H7 (cell line): Measurements from ENCODE around the gene LLGL2. TPM values are rescaled to one million over a fixed set of nuclear protein-coding genes. Genes with fewer than 3 reads are reported as not detected.
A peak's percentile ranks its signal among the peaks of the same experiment; 100 is the strongest.
"Not testable (repeated sequence)": the region's sequence is repeated elsewhere in the genome, so short reads cannot be mapped to it uniquely, and the experiment has no call there.

Experiments used
- DNase-seq: peaks from one replicate; pipeline ENCODE4 v3.0.0; 2012
- H3K27me3 ChIP-seq: 2 replicates; pipeline ENCODE4 v1.6.0; 2011; ENCODE audit warnings: mild to moderate bottlenecking, low read length; ENCODE audit not compliant: control insufficient read depth, insufficient read depth
- H3K36me3 ChIP-seq: replicated peaks from 2 replicates; pipeline ENCODE4 v1.5.1; 2011; ENCODE audit warnings: low read length; ENCODE audit not compliant: control insufficient read depth, insufficient read depth
- H3K4me3 ChIP-seq: 2 replicates; pipeline ENCODE4 v1.5.1; 2011; ENCODE audit warnings: low read depth, mild to moderate bottlenecking, control low read depth, low read length, moderate library complexity; ENCODE audit not compliant: insufficient read depth
- total RNA-seq: library from RNA; depleted of rRNA; stranded (reverse); fragments of >200 nt; shearing (Covaris generic); gene quantifications from 2 replicates; pipeline ENCODE4 v1.2.3, GENCODE V29; 2014; rRNA removed

Gene LLGL2, protein sequence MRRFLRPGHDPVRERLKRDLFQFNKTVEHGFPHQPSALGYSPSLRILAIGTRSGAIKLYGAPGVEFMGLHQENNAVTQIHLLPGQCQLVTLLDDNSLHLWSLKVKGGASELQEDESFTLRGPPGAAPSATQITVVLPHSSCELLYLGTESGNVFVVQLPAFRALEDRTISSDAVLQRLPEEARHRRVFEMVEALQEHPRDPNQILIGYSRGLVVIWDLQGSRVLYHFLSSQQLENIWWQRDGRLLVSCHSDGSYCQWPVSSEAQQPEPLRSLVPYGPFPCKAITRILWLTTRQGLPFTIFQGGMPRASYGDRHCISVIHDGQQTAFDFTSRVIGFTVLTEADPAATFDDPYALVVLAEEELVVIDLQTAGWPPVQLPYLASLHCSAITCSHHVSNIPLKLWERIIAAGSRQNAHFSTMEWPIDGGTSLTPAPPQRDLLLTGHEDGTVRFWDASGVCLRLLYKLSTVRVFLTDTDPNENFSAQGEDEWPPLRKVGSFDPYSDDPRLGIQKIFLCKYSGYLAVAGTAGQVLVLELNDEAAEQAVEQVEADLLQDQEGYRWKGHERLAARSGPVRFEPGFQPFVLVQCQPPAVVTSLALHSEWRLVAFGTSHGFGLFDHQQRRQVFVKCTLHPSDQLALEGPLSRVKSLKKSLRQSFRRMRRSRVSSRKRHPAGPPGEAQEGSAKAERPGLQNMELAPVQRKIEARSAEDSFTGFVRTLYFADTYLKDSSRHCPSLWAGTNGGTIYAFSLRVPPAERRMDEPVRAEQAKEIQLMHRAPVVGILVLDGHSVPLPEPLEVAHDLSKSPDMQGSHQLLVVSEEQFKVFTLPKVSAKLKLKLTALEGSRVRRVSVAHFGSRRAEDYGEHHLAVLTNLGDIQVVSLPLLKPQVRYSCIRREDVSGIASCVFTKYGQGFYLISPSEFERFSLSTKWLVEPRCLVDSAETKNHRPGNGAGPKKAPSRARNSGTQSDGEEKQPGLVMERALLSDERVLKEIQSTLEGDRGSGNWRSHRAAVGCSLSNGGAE
- 41.5 and 49.2 TPM in 2 replicates for total RNA-seq

DNA sequence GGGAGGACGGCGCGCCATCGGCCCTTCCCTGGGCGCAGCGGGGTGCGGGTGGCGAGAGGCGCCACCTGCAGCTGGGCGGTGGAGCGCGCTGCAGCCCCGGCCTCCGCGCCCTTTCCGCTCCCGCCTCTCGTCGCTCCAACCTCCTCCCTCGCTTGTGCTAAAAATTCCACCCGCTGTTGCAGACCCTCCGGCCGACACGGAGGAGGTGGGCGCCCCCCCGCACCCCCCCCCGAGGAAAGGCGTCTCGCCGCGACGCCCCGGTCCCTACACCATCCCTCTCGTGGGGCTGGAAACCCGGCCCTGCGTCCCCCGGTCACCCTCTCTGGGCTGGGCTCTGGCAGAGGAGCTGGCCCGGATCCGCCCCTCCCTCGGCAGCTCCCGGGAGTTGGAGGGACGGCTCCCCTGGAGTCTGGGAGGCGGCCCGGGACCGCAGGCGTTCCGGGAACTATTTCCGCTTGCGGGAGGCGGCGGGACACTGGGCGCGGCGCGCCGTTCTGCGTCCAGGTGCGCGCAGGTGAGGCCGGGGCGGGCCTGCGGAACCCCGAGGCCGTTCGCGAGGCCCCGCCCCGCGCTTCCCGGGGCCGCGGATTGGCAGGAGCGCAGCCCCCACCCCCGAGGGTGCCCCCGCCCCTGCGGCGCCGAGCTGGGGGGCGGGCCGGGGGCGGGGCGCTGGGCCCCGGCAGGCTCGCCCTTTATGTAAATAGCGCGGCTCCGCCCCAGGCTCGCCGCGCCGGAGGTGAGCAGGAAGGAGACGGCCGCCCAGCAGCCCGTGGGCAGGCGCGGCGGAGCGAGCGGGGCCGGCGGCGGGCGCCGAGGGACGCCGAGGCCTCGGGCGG, at the start of gene LLGL2:
Gene LLGL2 (plus strand): TSS at position 728 of the 836 bp plus-strand sequence. CDS start 17,730 bp downstream, outside the sequence.
- Histone ChIP-seq H3K36me3 (peaks cover 12% of the 10 kb centered on the region), H3K4me3 (peak within 1 kb of the TSS; percentile 67), H3K27me3 (peaks cover 7% of the 10 kb centered on the region; the same call in 1 of the 2 replicates)
- peak; percentile 100 for DNase-seq

DNA sequence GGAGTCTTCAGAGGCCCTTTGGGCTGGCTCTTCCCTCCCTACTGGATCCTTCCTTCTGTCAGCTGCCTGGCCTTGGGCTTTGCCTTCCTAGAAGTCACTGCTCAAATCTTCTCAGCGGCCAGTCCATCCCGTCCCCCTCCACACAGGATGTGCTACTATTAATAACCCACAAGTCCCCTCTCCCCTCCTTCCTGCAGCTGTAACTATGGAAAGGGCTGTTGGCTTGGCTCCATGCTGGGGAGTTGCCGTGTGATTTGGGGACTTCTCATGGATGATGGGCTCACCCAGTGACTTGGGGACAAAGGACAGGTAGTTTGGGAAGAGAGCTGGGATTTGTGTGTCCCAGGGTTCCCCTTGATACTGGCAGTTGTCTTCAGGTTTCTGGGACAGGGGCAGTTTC, 49.6 kb upstream of the LLGL2 start:
- Histone ChIP-seq H3K4me3 (no peak overlapping the region), H3K27me3 (no peaks in the 10 kb centered on the region), H3K36me3 (peaks cover 1% of the 10 kb centered on the region; the same call in 1 of the 2 replicates)
- no peak for DNase-seq

DNA sequence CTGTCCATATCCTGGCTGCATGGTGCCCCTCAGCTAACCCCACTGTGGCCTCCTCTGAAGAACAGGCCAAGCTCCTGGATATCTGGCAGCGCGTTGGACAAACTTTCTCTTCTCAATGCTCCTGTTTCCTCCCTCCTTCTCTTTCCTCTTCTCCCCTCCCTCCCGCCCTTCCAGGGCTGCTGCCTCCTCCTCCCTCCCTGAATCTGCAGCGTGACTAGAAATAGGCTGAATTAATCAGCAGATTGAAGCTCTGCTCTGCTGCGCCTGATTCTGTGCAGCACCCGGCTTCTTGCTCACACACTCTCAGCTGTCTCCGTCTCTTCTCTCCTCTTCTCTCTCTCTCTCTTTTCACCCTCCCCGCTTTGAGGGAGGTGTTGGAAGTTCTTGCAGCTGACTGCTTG, 49.2 kb upstream of the LLGL2 start:
- Histone ChIP-seq H3K36me3 (peaks cover 1% of the 10 kb centered on the region; the same call in 1 of the 2 replicates), H3K27me3 (no peaks in the 10 kb centered on the region), H3K4me3 (no peak overlapping the region)
- no peak for DNase-seq

DNA sequence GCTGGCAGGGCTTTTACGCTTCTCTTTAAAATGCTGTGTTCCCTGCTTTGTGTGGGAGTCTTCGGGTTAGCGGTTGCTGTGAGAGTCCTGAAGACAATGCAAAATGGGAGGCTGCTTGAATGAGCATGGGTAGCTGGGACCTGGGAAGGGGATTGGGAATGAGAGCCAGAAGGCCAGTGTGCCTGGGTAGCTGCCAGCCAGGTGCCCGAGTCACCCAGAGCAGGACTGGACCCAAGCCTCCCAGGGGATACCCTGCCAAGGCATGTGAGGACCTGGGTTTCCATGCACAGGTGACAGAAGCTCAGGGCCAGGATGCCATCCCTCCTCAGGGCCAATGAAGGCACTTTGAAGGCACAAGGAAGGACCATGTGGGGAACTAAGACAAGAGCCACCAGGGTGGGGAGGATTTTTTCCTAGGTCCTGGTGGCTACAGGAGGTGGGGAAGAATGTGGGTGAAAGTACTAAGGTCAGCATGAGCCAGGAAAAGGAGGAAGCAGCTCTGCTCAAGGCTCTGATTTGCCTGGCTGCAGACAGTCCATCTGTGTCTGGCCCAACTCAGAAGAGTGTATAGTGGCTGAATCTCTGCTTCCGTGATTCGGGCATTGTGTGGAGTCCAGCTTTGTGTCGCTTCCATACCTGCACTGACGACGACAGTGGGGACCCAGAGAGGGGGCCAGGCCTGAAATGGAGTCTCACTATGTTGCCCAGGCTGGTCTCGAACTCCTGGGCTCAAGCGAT, 48.6 kb upstream of the LLGL2 start:
- no peak for DNase-seq
- Histone ChIP-seq H3K36me3 (peaks cover 1% of the 10 kb centered on the region; the same call in 1 of the 2 replicates), H3K27me3 (no peaks in the 10 kb centered on the region), H3K4me3 (no peak overlapping the region)

DNA sequence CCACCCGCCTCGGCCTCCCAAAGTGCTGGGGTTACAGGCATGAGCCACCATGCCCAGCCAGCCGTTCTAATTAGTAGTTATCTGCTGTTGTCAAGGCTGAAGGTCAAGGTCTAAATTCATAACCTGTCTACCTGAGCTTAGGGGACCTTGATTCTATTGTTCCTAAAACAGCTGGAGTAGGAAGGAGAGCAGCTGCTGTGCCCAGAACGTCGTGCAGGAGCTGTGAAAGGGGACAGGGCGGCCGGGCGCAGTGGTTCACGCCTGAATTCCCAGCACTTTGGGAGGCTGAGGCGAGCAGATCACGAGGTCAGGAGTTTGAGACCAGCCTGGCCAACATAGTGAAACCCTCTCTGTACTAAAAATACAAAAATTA, 48.0 kb upstream of the LLGL2 start:
- not testable (repeated sequence) for H3K27me3 ChIP-seq, DNase-seq, H3K4me3 ChIP-seq, H3K36me3 ChIP-seq

DNA sequence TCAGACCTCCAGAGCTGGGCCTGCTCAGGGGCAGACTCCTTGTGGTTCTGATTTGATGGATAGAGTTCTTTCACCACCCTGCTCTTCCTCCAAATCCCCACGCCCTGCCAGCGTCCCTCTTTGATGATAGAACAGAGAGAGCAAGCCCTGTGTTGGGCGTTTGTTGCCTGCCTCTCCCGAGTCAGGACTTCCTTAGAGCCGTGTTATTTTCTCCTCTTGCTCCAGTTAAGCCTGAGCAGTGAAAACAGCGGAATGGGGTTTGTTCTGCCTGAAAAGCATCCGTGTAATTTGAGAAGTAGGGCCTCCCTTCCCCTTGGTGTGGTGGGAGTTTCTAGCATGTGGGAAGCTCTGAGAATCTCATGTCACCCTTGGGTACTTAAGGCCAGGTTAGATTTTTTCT, 47.0 kb upstream of the LLGL2 start:
- Histone ChIP-seq H3K36me3 (no peaks in the 10 kb centered on the region; the same call in 1 of the 2 replicates), H3K27me3 (no peaks in the 10 kb centered on the region), H3K4me3 (no peak overlapping the region)
- peak; percentile 62 for DNase-seq

DNA sequence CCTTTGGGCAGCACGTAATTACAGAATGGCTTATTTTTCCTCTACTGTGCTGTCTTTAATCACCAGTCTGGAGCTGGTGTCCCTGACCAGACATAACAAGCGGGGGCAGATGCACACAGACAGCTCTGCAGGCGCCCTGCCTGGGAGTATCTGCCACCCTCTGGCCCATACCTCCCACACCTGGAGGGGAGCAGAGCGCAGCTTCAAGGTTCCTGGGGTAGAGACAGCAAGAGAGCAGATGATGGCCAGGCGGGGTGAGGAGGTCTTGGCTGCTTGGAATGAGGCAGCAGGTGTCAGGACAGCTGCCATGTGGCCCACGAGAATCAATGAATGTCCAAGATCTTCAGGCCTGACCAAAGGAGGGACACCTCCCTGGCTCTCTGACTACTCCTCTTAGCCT, 45.2 kb upstream of the LLGL2 start:
- DNase-seq, result no peak
- no peaks in the 10 kb centered on the region; the same call in 1 of the 2 replicates for H3K36me3 ChIP-seq
- H3K4me3 ChIP-seq, result no peak overlapping the region
- H3K27me3 ChIP-seq, result no peaks in the 10 kb centered on the region

DNA sequence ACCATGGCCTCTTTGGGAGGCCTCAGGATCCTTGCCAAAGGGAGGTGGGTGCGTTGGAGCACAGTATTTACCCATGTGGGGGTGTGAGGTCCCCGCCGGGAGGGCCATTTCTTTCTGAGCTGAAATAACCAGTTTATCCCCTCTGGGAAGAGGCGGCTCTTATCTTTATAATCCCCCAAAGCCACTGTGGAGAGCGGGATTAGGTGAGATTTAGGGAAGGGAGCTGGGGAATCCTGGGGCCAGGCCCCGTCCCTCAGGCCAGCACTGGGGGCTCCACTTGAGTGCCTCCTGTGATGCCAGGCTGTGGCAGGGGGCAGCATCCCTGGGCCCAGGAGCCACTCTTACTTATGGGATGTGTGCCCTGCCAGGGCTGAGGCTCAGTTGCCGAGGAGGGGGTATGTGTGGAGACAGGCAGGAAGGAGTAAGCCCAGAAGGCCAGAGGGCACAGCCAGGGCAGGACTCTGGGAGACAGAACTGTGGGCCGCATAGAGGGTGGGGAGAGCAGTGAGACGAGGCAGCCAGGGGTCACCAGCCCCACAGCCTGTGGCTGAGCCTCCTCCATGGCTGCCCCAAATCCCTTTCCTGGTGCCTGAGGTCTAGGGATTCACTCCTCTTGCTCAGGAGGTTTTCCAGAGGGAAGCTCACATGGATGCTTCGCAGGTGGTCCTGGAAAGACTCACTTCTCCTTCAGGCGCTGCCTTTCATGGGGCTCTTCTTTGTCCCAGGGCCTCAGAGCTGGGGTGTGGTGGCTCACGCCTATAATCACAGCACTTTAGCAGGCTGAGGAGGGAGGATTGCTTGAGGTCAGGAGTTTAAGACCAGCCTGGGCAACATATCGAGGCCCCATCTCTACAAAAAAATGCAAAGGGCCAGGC, 44.1 kb upstream of the LLGL2 start:
- Histone ChIP-seq H3K4me3 (no peak overlapping the region), H3K27me3 (no peaks in the 10 kb centered on the region), H3K36me3 (no peaks in the 10 kb centered on the region; the same call in 1 of the 2 replicates)
- DNase-seq, result peak; percentile 58

DNA sequence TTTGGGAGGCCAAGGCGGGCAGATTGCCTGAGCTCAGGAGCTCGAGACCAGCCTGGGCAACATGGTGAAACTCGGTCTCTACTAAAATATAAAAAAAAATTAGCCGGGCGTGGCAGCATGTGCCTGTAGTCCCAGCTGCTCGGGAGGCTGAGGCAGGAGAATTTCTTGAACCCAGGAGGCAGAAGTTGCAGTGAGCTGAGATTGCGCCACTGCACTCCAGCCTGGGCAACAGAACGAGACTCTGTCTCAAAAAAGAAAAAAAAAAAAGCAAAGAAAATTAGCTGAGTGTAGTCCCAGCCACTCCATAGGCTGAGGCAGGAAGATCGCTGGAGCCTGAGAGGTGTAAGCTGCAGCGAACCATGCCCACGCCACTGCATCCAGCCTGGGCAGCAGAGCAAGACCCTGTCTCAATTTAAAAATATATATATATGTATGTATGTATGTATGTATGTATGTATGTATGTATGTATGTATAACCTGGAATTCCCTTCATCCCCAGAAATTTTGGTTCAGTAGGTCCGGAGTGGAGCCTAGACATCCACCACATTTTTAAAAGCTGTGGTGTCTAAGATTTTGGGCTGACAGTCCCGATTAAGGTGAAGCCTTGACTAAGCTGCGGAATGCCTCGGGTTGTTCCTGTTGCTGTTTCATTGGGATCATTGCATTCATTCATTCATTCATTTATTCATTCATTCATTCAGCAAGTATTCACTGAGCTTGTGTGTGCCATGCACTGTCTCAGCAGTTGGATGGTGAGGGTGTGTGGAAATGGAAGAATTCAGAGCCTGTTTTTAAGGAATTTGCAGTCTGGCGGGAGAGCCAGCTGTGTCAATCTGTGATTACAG, 43.2 kb upstream of the LLGL2 start:
- Histone ChIP-seq H3K27me3 (no peaks in the 10 kb centered on the region), H3K36me3 (no peaks in the 10 kb centered on the region; the same call in 1 of the 2 replicates), H3K4me3 (no peak overlapping the region)
- DNase-seq, result no peak

DNA sequence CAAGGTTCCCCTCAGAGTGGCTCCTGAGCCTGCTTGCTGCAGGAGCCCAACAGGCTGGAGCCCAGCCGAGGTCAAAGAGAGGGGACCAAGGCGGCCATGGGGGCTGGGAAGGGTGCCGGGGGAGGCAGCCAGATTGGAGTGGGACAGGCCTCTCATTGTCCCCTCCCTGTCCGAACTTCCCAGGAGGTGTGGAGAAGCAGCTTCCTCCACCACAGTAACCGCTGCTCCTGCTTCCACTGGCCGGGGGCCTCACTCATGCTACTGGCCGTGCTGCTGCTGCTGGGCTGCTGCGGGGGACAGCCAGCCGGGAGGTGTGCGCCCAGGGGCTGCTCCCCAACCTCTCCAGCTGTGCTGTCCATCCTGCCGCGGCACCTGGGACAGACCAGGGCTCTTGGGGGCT, 39.8 kb upstream of the LLGL2 start:
- Histone ChIP-seq H3K4me3 (no peak overlapping the region), H3K36me3 (no peaks in the 10 kb centered on the region; the same call in 1 of the 2 replicates), H3K27me3 (no peaks in the 10 kb centered on the region)
- no peak for DNase-seq

DNA sequence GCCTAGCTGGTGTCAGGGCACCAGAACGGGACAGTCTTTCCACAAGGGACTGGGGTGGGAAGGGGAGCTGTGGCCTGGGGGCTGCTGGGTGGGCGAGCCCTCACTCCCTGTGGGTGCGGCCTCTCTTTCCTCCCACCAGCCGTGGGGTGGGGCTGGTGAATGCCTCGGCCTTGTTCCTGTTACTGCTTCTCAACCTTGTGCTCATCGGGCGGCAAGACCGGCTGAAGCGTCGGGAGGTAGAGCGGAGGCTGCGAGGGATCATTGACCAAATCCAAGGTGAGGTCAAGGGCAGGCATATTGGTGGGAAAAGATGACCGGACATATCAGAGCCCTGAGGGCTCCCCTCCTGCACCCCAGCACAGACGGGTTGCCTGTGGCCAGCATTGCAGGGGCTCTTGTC, 39.3 kb upstream of the LLGL2 start:
- no peaks in the 10 kb centered on the region; the same call in 1 of the 2 replicates for H3K36me3 ChIP-seq
- no peaks in the 10 kb centered on the region for H3K27me3 ChIP-seq
- H3K4me3 ChIP-seq, result no peak overlapping the region
- no peak for DNase-seq

DNA sequence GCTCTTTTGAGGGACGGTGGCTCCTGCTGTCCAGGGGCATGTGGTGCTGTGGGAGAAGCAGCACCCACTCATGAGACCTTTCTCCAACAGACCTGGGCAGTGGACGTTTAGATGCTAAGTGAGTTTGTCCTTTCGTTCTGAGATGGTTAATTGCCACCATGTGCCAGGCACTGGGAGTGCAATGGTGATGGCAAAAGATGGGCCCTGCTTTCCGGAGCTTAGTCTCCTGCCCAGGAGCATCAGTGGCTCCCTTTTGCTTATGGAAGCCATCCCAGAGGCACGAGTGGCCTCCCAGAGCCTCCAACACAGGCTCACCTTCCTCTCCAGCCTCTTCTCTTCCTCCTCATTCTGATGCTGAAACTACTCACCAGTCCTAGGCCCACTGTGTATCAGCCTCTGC, 38.5 kb upstream of the LLGL2 start:
- Histone ChIP-seq H3K27me3 (no peaks in the 10 kb centered on the region), H3K36me3 (no peaks in the 10 kb centered on the region; the same call in 1 of the 2 replicates), H3K4me3 (no peak overlapping the region)
- no peak for DNase-seq
